HG03175 (cell line): ENCODE measurements around the gene HINT3.
"Not testable (repeated sequence)": the region's sequence is repeated elsewhere in the genome, so short reads cannot be mapped to it uniquely, and the experiment has no call there.

Experiments used
- ATAC-seq: cut with Tn5 transposase; IDR thresholded peaks from one replicate; pipeline ENCODE4 v1.9.1; 2021; ENCODE audit warnings: mild to moderate bottlenecking, moderate library complexity; ENCODE audit not compliant: unreplicated experiment

Gene HINT3

GRCh38 chr6:125956506-125957390, at the start of gene HINT3:
HINT3 (plus strand) TSS chr6:125956770; CDS start chr6:125956978, 208 bp downstream.
- peak; percentile 94 for ATAC-seq

- peak; percentile 98 for ATAC-seq
Observed at GRCh38 chr6:125910527-125910926, 46.0 kb upstream of the HINT3 start.

- ATAC-seq: not testable (repeated sequence)
Observed at GRCh38 chr6:125911051-125911451, 45.5 kb upstream of the HINT3 start.

GRCh38 chr6:125912430-125912829, 44.1 kb upstream of the HINT3 start:
- ATAC-seq: not testable (repeated sequence)

- ATAC-seq: no peak
Observed at GRCh38 chr6:125913145-125913544, 43.4 kb upstream of the HINT3 start.

- no peak for ATAC-seq
Observed at GRCh38 chr6:125913864-125914351, 42.7 kb upstream of the HINT3 start.

- ATAC-seq: no peak
Observed at GRCh38 chr6:125918230-125918629, 38.3 kb upstream of the HINT3 start.

- peak; percentile 95 for ATAC-seq
Observed at GRCh38 chr6:125918681-125919566, 37.6 kb upstream of the HINT3 start.

GRCh38 chr6:125919618-125920017, 37.0 kb upstream of the HINT3 start:
- no peak for ATAC-seq

GRCh38 chr6:125922322-125922860, 34.2 kb upstream of the HINT3 start:
- ATAC-seq: no peak

- no peak for ATAC-seq
Observed at GRCh38 chr6:125923366-125923877, 33.1 kb upstream of the HINT3 start.

- no peak for ATAC-seq
Observed at GRCh38 chr6:125924169-125924568, 32.4 kb upstream of the HINT3 start.

- ATAC-seq: no peak
Observed at GRCh38 chr6:125924697-125925358, 31.7 kb upstream of the HINT3 start.

- no peak for ATAC-seq
Observed at GRCh38 chr6:125926711-125927110, 29.9 kb upstream of the HINT3 start.

- no peak for ATAC-seq
Observed at GRCh38 chr6:125927761-125928160, 28.8 kb upstream of the HINT3 start.

- no peak for ATAC-seq
Observed at GRCh38 chr6:125930765-125931418, 25.7 kb upstream of the HINT3 start.

- peak; percentile 61 for ATAC-seq
Observed at GRCh38 chr6:125931733-125932450, 24.7 kb upstream of the HINT3 start.

GRCh38 chr6:125932451-125932795, 24.1 kb upstream of the HINT3 start:
- ATAC-seq: peak; percentile 12

GRCh38 chr6:125935520-125935919, 21.1 kb upstream of the HINT3 start:
- ATAC-seq: not testable (repeated sequence)
